Effector memory CD8-positive, alpha-beta T cell (primary cell): ENCODE results near the gene ZNF212.

Experiments
- ATAC-seq: fragments of 150-1000 bp; cut with Tn5 transposase; replicated peaks from 2 replicates; pipeline ENCODE4 v1.10.0; 2021; ENCODE audit warnings: mild to moderate bottlenecking, moderate library complexity
- DNase-seq, 3 experiments: peaks; one replicate each; pipeline ENCODE4 v3.0.0; 2021
- H3K27ac Mint-ChIP-seq, 2 donors: one replicate each; pipeline ENCODE4 v1.8.0; 2022; ENCODE audit warnings: mild to moderate bottlenecking in 2 of 2, mixed read lengths in 2 of 2, moderate library complexity in 2 of 2
- H3K27me3 Mint-ChIP-seq, 2 donors: one replicate each; pipeline ENCODE4 v1.8.0; 2022; ENCODE audit warnings: mixed read lengths in 2 of 2
- H3K36me3 Mint-ChIP-seq: one replicate; pipeline ENCODE4 v1.8.0; 2022; ENCODE audit warnings: mild to moderate bottlenecking, moderate library complexity, mixed read lengths; ENCODE audit not compliant: insufficient read depth
- H3K4me1 Mint-ChIP-seq, 2 donors: one replicate each; pipeline ENCODE4 v1.8.0; 2022; ENCODE audit warnings: low read depth in 2 of 2, mixed read lengths in 2 of 2
- H3K4me3 Mint-ChIP-seq, 2 donors: one replicate each; pipeline ENCODE4 v1.8.0; 2022; ENCODE audit warnings: mild to moderate bottlenecking in 2 of 2, mixed read lengths in 2 of 2, moderate library complexity in 2 of 2
- H3K9me3 Mint-ChIP-seq, 2 donors: one replicate each; pipeline ENCODE4 v1.8.0; 2022; ENCODE audit warnings: mixed read lengths in 2 of 2

ZNF212 gene

GRCh38 chr7:149278396-149278795 is 38.9 kb downstream of the ZNF212 start:
- H3K36me3 Mint-ChIP-seq: peaks cover 51% of the 10 kb centered on the region
- no peaks in the 10 kb centered on the region for H3K27me3 Mint-ChIP-seq
- DNase-seq (no peak), ATAC-seq (no peak)
- peaks cover under 1 to 9% of the 10 kb centered on the region in 2 donors for H3K4me1 Mint-ChIP-seq
- H3K9me3 Mint-ChIP-seq: no peaks in the 10 kb centered on the region
- no peak overlapping the region for H3K4me3 Mint-ChIP-seq
- no peak overlapping the region for H3K27ac Mint-ChIP-seq

GRCh38 chr7:149279111-149279743 is 39.8 kb downstream of the ZNF212 start:
- Mint-ChIP-seq H3K36me3 (peaks cover 43% of the 10 kb centered on the region), H3K4me1 (peaks cover 2 to 6% of the 10 kb centered on the region in 2 donors), H3K27ac (no peak overlapping the region), H3K27me3 (no peaks in the 10 kb centered on the region), H3K4me3 (no peak overlapping the region), H3K9me3 (no peaks in the 10 kb centered on the region)
- ATAC-seq: no peak
- DNase-seq: no peak

- ATAC-seq: no peak
Observed at GRCh38 chr7:149280151-149280550, 40.7 kb downstream of the ZNF212 start.

GRCh38 chr7:149280661-149281507 is 41.4 kb downstream of the ZNF212 start:
- peaks cover 16 to 20% of the 10 kb centered on the region in 2 donors for H3K4me1 Mint-ChIP-seq
- H3K27me3 Mint-ChIP-seq: no peaks in the 10 kb centered on the region
- H3K27ac Mint-ChIP-seq: peak overlapping the region in 1 of 2 donors; percentile 41
- peaks cover 45% of the 10 kb centered on the region for H3K36me3 Mint-ChIP-seq
- no peak for ATAC-seq
- no peak overlapping the region for H3K4me3 Mint-ChIP-seq
- H3K9me3 Mint-ChIP-seq: no peaks in the 10 kb centered on the region
- DNase-seq: no peak

More at GRCh38 chr7:149280151-149280550, 40.7 kb downstream of the ZNF212 start:
- H3K4me3 Mint-ChIP-seq: no peak overlapping the region
- H3K9me3 Mint-ChIP-seq: no peaks in the 10 kb centered on the region
- H3K27ac Mint-ChIP-seq: no peak overlapping the region
- peaks cover 11 to 15% of the 10 kb centered on the region in 2 donors for H3K4me1 Mint-ChIP-seq
- H3K36me3 Mint-ChIP-seq: peaks cover 42% of the 10 kb centered on the region
- H3K27me3 Mint-ChIP-seq: no peaks in the 10 kb centered on the region
- no peak for DNase-seq

DNA sequence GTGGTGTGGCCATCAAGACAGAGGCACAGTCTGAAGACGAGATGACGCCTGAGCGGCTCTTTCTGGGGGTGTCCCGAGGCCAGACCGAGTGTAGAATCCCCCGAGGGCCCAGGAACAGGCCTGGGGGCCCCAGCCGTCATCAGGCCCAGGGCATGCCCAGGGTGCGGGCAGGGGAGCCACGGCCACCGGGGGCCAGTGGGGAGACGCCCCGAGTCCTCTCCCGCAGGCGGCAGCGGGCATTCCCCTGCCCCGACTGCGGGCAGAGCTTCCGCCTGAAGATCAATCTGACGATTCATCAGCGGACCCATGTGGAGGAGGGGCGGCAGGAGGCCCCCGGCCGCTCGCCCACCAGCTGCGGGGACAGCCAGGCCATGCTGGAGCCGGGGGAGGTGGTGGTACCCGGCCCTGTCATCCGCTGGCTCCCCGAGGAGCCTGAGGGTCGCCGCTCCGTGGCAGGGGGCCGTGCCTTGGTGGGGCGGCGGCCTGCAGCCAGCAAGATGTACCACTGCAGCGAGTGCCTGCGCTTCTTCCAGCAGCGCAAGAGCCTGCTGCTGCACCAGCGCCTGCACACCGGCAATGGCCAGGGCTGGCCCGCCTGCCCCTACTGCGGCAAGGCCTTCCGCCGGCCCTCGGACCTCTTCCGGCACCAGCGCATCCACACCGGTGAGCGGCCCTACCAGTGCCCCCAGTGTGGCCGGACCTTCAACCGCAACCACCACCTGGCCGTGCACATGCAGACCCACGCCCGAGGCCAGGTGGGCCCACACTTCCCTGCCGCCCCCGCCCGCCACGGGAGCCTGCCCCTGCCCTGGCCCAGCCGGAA is 42.3 kb downstream of the ZNF212 start:
- Mint-ChIP-seq H3K4me1 (peaks cover 21 to 26% of the 10 kb centered on the region in 2 donors), H3K4me3 (no peak overlapping the region), H3K36me3 (peaks cover 40% of the 10 kb centered on the region), H3K27me3 (no peaks in the 10 kb centered on the region), H3K9me3 (no peaks in the 10 kb centered on the region), H3K27ac (peak overlapping the region in 1 of 2 donors; percentile 41)
- ATAC-seq (no peak), DNase-seq (no peak)

DNA sequence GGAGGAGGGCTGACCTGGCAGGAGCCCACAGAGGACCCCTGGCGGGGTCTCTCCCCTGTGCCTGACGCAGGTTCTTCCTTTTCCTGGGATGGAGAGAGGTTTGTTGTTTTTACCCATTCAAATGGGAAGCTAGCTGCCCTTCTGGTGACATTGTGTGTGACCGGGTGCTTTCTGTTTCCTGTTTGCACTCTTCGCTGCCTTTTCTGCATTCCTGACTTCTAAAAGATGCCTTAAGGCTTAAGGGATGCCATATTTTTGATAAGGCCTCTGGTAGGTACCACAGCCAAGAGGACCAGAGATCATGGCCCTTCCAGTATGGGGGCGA is 42.8 kb downstream of the ZNF212 start:
- Mint-ChIP-seq H3K4me1 (peaks cover 26 to 32% of the 10 kb centered on the region in 2 donors), H3K36me3 (peaks cover 35% of the 10 kb centered on the region), H3K27me3 (no peaks in the 10 kb centered on the region), H3K9me3 (no peaks in the 10 kb centered on the region), H3K4me3 (no peak overlapping the region), H3K27ac (no peak overlapping the region)
- DNase-seq (no peak), ATAC-seq (no peak)

DNA sequence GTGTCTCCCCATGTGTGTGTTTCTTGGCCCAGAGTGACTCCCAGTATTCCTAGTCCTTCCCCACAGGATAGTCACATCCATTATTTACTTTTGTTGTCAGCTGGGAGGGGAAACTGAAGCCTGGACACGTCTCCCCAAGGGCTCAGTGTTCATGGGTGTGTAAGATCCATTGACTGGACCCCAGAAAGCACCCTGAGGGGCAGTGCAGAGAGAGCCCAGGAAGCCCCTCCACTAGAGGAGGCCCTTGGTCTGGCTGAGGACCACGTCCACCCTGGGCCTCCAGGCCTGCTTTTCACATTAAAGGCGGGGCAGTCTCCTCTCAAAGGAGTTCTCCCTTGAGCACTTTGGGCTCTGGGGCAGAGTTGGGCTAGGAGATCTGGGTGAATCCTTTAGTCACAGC is 43.9 kb downstream of the ZNF212 start:
- Mint-ChIP-seq H3K4me3 (no peak overlapping the region), H3K4me1 (peaks cover 35 to 37% of the 10 kb centered on the region in 2 donors), H3K9me3 (no peaks in the 10 kb centered on the region), H3K27me3 (no peaks in the 10 kb centered on the region), H3K27ac (peak overlapping the region; percentile 38 to 52), H3K36me3 (peaks cover 33% of the 10 kb centered on the region)
- DNase-seq (no peak), ATAC-seq (no peak)

DNA sequence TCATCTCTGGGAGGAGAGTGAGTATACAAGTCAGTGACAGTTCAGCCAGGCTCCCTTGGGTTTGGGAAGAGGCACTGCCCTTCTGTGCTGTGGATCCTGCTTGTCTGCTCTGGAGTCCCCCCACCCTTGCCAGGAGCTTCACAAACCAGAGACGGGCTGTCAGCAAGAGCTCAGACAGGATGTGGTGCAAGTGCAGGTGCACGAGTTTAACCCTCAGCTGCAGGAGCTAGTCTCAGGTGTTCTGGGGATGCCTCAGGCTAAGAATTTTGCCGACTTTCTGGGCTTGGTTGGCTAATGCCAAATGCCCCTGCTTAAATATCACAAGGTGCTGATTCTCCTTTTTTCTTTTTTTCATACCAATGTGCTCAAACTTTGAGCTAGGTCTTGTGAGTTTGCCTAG is 44.9 kb downstream of the ZNF212 start:
- Mint-ChIP-seq H3K27ac (peak overlapping the region; percentile 82), H3K4me1 (peaks cover 35 to 37% of the 10 kb centered on the region in 2 donors), H3K27me3 (no peaks in the 10 kb centered on the region), H3K9me3 (no peaks in the 10 kb centered on the region), H3K4me3 (peak overlapping the region; percentile 74 to 93), H3K36me3 (peaks cover 28% of the 10 kb centered on the region)
- ATAC-seq (peak; percentile 43), DNase-seq (peak; percentile 26 to 35 (median 30))

DNA sequence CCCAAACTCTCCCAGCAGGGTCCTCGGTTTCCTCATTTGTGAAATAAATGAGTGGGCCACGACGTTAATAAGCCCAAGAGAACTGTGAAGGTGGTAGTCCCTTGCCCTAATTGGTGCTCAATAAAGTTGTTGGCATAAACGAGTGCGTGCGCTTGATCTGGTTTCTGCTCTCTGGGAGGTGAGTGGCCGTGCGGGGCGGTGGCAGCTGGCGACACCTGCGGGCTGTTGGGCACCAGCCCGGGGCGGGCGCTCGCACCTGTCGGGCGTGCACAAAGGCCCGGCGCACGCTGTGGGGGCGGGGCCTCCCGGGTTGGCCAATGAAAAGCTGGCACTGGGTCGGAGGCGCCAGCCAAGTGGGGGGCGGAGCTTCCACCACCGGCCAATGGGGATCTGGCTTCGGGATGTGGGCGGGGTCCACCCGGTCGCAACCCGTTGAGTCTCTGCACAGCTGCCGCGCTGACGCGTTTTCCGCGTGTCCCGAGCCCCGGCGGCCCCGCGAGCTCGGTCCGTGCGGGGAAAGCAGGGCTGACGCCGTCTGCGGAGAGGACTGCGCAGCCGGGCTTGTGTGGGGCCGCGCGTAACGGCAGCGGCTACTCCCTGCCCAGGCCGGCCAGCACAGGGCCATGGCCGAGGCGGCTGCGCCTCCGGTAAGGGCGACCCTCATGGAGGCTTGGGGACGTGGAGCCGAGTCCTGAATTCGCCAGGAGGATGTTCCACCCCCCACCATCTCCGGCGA is 45.6 kb downstream of the ZNF212 start:
- DNase-seq (peak; percentile 97 to 98 (median 97)), ATAC-seq (peak; percentile 94)
- Mint-ChIP-seq H3K4me1 (peaks cover 35 to 37% of the 10 kb centered on the region in 2 donors), H3K27me3 (no peaks in the 10 kb centered on the region), H3K4me3 (peak overlapping the region; percentile 74 to 93), H3K36me3 (peaks cover 28% of the 10 kb centered on the region), H3K9me3 (no peaks in the 10 kb centered on the region), H3K27ac (peak overlapping the region; percentile 82)

GRCh38 chr7:149285603-149286002 is 46.2 kb downstream of the ZNF212 start:
- ATAC-seq: no peak

GRCh38 chr7:149286811-149287400 is 47.5 kb downstream of the ZNF212 start:
- H3K36me3 Mint-ChIP-seq: peaks cover 20% of the 10 kb centered on the region
- ATAC-seq (no peak), DNase-seq (no peak)
- H3K4me1 Mint-ChIP-seq: peaks cover 40 to 43% of the 10 kb centered on the region in 2 donors
- no peaks in the 10 kb centered on the region for H3K9me3 Mint-ChIP-seq
- H3K4me3 Mint-ChIP-seq: peak overlapping the region; percentile 37 to 67
- peak overlapping the region; percentile 59 to 82 for H3K27ac Mint-ChIP-seq
- H3K27me3 Mint-ChIP-seq: no peaks in the 10 kb centered on the region

More at GRCh38 chr7:149285603-149286002, 46.2 kb downstream of the ZNF212 start:
- H3K9me3 Mint-ChIP-seq: no peaks in the 10 kb centered on the region
- peaks cover 36 to 38% of the 10 kb centered on the region in 2 donors for H3K4me1 Mint-ChIP-seq
- H3K4me3 Mint-ChIP-seq: peak overlapping the region; percentile 74 to 93
- no peaks in the 10 kb centered on the region for H3K27me3 Mint-ChIP-seq
- DNase-seq: no peak
- H3K27ac Mint-ChIP-seq: peak overlapping the region; percentile 82
- H3K36me3 Mint-ChIP-seq: peaks cover 24% of the 10 kb centered on the region

DNA sequence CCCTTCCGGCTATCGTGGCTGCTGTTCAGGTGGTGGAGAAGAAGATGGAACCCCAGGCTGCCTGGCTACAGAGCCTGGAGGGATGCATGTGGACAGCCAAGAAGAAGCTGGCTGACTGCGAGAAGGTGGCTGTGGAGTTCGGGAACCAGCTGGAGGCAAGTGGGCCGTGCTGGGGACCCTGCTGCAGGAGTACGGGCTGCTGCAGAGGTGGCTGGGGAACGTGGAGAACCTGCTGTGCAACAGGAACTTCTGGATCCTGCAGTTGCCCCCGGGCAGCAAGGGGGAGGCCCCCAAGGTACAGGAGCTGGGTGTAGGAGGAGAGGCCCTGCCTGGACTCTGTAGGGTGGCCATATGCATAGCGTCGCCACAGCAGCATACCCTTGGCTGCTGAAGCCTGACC is 48.2 kb downstream of the ZNF212 start:
- no peaks in the 10 kb centered on the region for H3K9me3 Mint-ChIP-seq
- H3K27me3 Mint-ChIP-seq: no peaks in the 10 kb centered on the region

More for the DNA sequence above, 48.2 kb downstream of the ZNF212 start:
- peaks cover 20% of the 10 kb centered on the region for H3K36me3 Mint-ChIP-seq
- H3K4me3 Mint-ChIP-seq: peak overlapping the region in 1 of 2 donors; percentile 5
- H3K27ac Mint-ChIP-seq: peak overlapping the region in 1 of 2 donors; percentile 59
- H3K4me1 Mint-ChIP-seq: peaks cover 40 to 43% of the 10 kb centered on the region in 2 donors
- DNase-seq: no peak
- ATAC-seq: no peak
